Measurements from ENCODE around the gene TANGO2.

GRCh38 chr22:20002636-20003035, 18.3 kb upstream of the TANGO2 start:
- no peak for TF ChIP-seq MAX (IDR thresholded peaks at IDR 0.05)
- no peak for TF ChIP-seq CTCF (IDR thresholded peaks at IDR 0.05 in 2 of 3, conservative IDR thresholded peaks at IDR 0.05 in 1 of 3; ENCODE audit: borderline replicate concordance in 1 of 3, insufficient read depth in 1 of 3, low read depth in 2 of 3, low read length in 2 of 3)
- TF ChIP-seq ATF3 (IDR thresholded peaks at IDR 0.05): no peak
- no peak for TF ChIP-seq EZH2 (IDR thresholded peaks at IDR 0.05)
- no peak for TF ChIP-seq REST (IDR thresholded peaks at IDR 0.05; ENCODE audit: low read depth)
- TF ChIP-seq POLR2AphosphoS5 (IDR thresholded peaks at IDR 0.05; ENCODE audit: low read depth, low read length): no peak
- no peak for TF ChIP-seq RAD21 (IDR thresholded peaks at IDR 0.05; ENCODE audit: low read depth)
- no peak for TF ChIP-seq ZFX (IDR thresholded peaks at IDR 0.05)
- TF ChIP-seq ZNF274 (IDR thresholded peaks at IDR 0.05; ENCODE audit: low read depth, low read length): no peak
- TF ChIP-seq POLR2A (IDR thresholded peaks at IDR 0.05; ENCODE audit: borderline replicate concordance, extremely low read depth, insufficient read depth, insufficient read length): no peak
- TF ChIP-seq SIN3A (IDR thresholded peaks at IDR 0.05; ENCODE audit: low read depth): no peak
- TF ChIP-seq TCF7L2 (IDR thresholded peaks at IDR 0.05; ENCODE audit: borderline replicate concordance, extremely low read depth, insufficient read depth, insufficient read length): no peak
- no peak for TF ChIP-seq ELF1 (IDR thresholded peaks at IDR 0.05; ENCODE audit: borderline replicate concordance, low read depth)

Data from HCT116 (cell line).